Measurements from ENCODE around the gene CRB1. TPM values are rescaled to one million over a fixed set of nuclear protein-coding genes. Genes with fewer than 3 reads are reported as not detected.

Gene CRB1
- total RNA-seq, 1 donor from 2014 or later = 0.51 TPM

DNA sequence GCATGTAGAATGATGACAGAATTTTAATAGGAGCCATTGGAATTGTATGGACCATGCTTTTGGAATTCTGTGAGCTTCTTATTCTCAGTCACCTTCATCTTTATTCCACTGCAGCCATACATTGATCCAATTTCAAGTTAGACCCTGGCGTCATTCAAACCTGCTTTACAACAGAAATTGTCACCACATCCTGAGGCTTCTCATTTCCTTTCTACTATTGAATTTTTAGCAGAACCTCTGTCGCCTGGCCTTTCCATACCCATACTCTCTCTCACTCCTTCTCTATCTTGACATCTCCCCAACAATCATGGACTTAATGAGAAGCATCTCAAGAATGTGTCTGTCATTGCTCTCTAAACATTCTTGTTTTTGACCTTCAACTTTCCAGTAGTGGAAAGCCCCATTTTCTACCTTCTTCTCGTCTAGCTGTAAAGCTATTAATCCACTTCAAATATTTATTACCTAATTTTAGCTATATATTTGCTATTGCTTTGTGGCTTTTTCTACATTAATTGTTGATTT, 74.1 kb downstream of the CRB1 start:
- Mint-ChIP-seq H3K27ac (peak overlapping the region; percentile 35), H3K4me3 (no peak overlapping the region), H3K36me3 (no peaks in the 10 kb centered on the region), H3K4me1 (peaks cover 24% of the 10 kb centered on the region), H3K27me3 (ENCODE audit: low read depth) (no peaks in the 10 kb centered on the region), H3K9me3 (peaks cover 14% of the 10 kb centered on the region)
- TF ChIP-seq CTCF (IDR thresholded peaks at IDR 0.05; ENCODE audit: unreplicated experiment) = no peak
- DNase-seq (ENCODE audit: low spot score in 2 of 2, unreplicated experiment in 2 of 2) = no peak

GRCh38 chr1:197342669-197343068, 74.6 kb downstream of the CRB1 start:
- DNase-seq (ENCODE audit: low spot score in 2 of 2, unreplicated experiment in 2 of 2) = no peak
- no peak for TF ChIP-seq CTCF (IDR thresholded peaks at IDR 0.05; ENCODE audit: unreplicated experiment)
- Mint-ChIP-seq H3K4me1 (peaks cover 24% of the 10 kb centered on the region), H3K36me3 (no peaks in the 10 kb centered on the region), H3K4me3 (no peak overlapping the region), H3K27me3 (ENCODE audit: low read depth) (no peaks in the 10 kb centered on the region), H3K9me3 (peaks cover 14% of the 10 kb centered on the region), H3K27ac (peak overlapping the region; percentile 35)

- TF ChIP-seq CTCF (IDR thresholded peaks at IDR 0.05; ENCODE audit: unreplicated experiment) = no peak
- Mint-ChIP-seq H3K4me3 (no peak overlapping the region), H3K4me1 (peaks cover 23% of the 10 kb centered on the region), H3K27me3 (ENCODE audit: low read depth) (no peaks in the 10 kb centered on the region), H3K27ac (peak overlapping the region; percentile 61), H3K36me3 (no peaks in the 10 kb centered on the region), H3K9me3 (peaks cover 14% of the 10 kb centered on the region)
- no peak for DNase-seq (ENCODE audit: low spot score in 2 of 2, unreplicated experiment in 2 of 2)
Observed at GRCh38 chr1:197343663-197344273, 75.7 kb downstream of the CRB1 start.

DNA sequence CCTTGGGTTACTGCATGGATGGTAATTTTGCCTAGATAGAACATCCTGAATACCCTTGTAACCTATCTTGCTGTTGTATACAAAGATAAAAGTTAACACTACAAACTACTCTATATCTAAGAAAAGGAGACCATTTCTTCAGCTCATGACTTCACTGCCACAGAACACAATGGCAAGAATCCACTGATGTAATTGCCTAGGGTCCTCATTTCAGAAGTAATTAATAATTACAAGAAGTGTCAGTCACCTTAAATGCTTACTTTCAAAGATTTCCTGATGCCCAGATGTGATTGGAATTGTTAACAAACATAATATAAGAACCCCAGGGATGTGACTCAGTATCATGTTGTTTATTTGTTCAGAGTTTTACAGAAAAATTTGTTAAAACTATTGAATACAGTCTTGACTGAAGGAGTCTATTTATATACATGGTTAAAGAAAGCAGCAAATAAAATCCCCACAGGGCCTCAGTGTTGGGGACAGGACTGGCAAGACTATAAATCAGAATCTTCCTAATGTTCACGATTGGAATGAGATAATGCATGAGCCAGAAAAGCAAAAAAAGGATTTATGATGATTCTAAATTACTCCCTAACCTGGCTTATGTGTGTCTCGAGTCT, 83.9 kb downstream of the CRB1 start:
- DNase-seq (ENCODE audit: low spot score in 2 of 2, unreplicated experiment in 2 of 2) = no peak
- peak overlapping the region; percentile 70 for H3K27ac Mint-ChIP-seq
- H3K9me3 Mint-ChIP-seq = no peaks in the 10 kb centered on the region
- H3K4me3 Mint-ChIP-seq = no peak overlapping the region
- TF ChIP-seq CTCF (IDR thresholded peaks at IDR 0.05; ENCODE audit: unreplicated experiment) = no peak
- no peaks in the 10 kb centered on the region for H3K36me3 Mint-ChIP-seq
- H3K4me1 Mint-ChIP-seq = peaks cover 22% of the 10 kb centered on the region
- H3K27me3 Mint-ChIP-seq (ENCODE audit: low read depth) = no peaks in the 10 kb centered on the region

DNA sequence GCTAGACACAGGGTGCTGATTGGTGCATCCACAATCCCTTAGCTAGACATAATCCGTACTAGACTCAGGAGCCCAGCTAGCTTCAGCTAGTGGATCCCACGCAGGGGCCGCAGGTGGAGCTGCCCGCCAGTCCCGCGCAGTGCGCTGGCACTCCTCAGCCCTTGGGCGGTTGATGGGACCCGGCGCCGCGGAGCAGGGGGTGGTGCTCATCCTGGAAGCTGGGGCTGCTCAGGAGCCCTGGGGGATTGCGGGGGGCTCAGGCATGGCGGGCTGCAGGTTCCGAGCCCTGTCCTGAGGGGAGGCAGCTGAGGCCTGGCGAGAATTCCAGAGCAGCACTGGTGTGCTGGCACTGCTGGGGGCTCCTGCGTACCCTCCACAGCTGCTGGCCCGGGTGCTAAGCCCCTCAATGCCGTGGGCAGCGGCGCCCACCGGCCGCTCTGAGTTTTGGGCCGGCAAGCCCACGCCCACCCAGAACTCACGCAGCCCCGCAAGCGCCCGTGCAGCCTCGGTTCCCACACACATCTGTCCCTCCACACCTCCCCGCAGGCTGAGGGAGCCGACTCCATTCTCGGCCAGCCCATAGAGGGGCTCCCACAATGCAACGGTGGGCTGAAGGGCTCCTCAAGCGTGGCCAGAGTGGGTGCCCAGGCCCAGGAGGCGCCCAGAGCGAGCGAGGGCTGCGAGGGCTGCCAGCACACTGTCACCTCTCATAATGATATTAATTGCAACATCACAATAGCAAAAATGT, 87.4 kb downstream of the CRB1 start:
- no peaks in the 10 kb centered on the region for H3K36me3 Mint-ChIP-seq
- H3K27ac Mint-ChIP-seq = no peak overlapping the region
- no peaks in the 10 kb centered on the region for H3K9me3 Mint-ChIP-seq
- no peaks in the 10 kb centered on the region for H3K27me3 Mint-ChIP-seq (ENCODE audit: low read depth)
- peaks cover 24% of the 10 kb centered on the region for H3K4me1 Mint-ChIP-seq
- no peak for TF ChIP-seq CTCF (IDR thresholded peaks at IDR 0.05; ENCODE audit: unreplicated experiment)
- DNase-seq (ENCODE audit: low spot score in 2 of 2, unreplicated experiment in 2 of 2) = no peak
- no peak overlapping the region for H3K4me3 Mint-ChIP-seq
